Karpas-422 (cell line): Measurements from ENCODE around the gene KAZN. TPM values are rescaled to one million over a fixed set of nuclear protein-coding genes. Genes with fewer than 3 reads are reported as not detected.

Experiments
- DNase-seq: peaks from one replicate; pipeline ENCODE4 v3.0.0-alpha.2; 2015
- H2AFZ ChIP-seq: fragments of 200-600 bp; sonication (generic); 2 replicates; pipeline ENCODE4 v1.6.1; 2014; ENCODE audit warnings: antibody characterized with exemption, low read length, mixed read lengths
- H3K27ac ChIP-seq: fragments of 200-600 bp; sonication (generic); 2 replicates; pipeline ENCODE4 v1.5.1; 2014; ENCODE audit warnings: mild to moderate bottlenecking, low read length, moderate library complexity
- H3K27me3 ChIP-seq: fragments of 200-600 bp; sonication (generic); 2 replicates; pipeline ENCODE4 v1.6.1; 2014; ENCODE audit warnings: low read length, mixed read lengths
- H3K36me3 ChIP-seq: fragments of 200-600 bp; sonication (generic); 2 replicates; pipeline ENCODE4 v1.6.1; 2014; ENCODE audit warnings: low read length, mixed read lengths; ENCODE audit not compliant: insufficient read depth
- H3K4me1 ChIP-seq: fragments of 200-600 bp; sonication (generic); 2 replicates; pipeline ENCODE4 v1.6.1; 2014; ENCODE audit warnings: mild to moderate bottlenecking, low read length, mixed read lengths
- H3K4me2 ChIP-seq: fragments of 200-600 bp; sonication (generic); 2 replicates; pipeline ENCODE4 v1.6.1; 2014; ENCODE audit warnings: low read length, low read depth, mild to moderate bottlenecking; ENCODE audit not compliant: poor library complexity, severe bottlenecking
- H3K4me3 ChIP-seq: fragments of 200-600 bp; sonication (generic); 2 replicates; pipeline ENCODE4 v1.5.1; 2014; ENCODE audit warnings: mild to moderate bottlenecking, antibody characterized with exemption, low read length, mixed read lengths
- H3K79me2 ChIP-seq: fragments of 200-600 bp; sonication (generic); 2 replicates; pipeline ENCODE4 v1.6.1; 2014; ENCODE audit warnings: mild to moderate bottlenecking, low read length, mixed read lengths
- H3K9ac ChIP-seq: fragments of 200-600 bp; sonication (generic); 2 replicates; pipeline ENCODE4 v1.6.0; 2014; ENCODE audit warnings: low read length
- H3K9me2 ChIP-seq: fragments of 200-600 bp; sonication (generic), shearing (Covaris generic); replicated peaks from 2 replicates; pipeline ENCODE4 v1.6.0; 2014; ENCODE audit warnings: mild to moderate bottlenecking, low read length, moderate library complexity; ENCODE audit not compliant: insufficient read depth
- H3K9me3 ChIP-seq: fragments of 300-700, 200-600 bp; sonication (generic); 2 replicates; pipeline ENCODE4 v1.6.1; 2014; ENCODE audit warnings: low read length, mixed read lengths
- H4K20me1 ChIP-seq: fragments of 200-600 bp; sonication (generic); 2 replicates; pipeline ENCODE4 v1.6.1; 2014; ENCODE audit warnings: mild to moderate bottlenecking, antibody characterized with exemption, low read length, low read depth; ENCODE audit not compliant: insufficient read depth
- total RNA-seq: library from RNA; depleted of rRNA; stranded (reverse); fragments of >200 nt; shearing (Covaris generic); gene quantifications from 2 replicates; pipeline ENCODE4 v1.2.3, GENCODE V29; 2014; ENCODE audit warnings: low replicate concordance

Gene KAZN
- total RNA-seq, 1 experiment from 2014 or later: not detected

DNA sequence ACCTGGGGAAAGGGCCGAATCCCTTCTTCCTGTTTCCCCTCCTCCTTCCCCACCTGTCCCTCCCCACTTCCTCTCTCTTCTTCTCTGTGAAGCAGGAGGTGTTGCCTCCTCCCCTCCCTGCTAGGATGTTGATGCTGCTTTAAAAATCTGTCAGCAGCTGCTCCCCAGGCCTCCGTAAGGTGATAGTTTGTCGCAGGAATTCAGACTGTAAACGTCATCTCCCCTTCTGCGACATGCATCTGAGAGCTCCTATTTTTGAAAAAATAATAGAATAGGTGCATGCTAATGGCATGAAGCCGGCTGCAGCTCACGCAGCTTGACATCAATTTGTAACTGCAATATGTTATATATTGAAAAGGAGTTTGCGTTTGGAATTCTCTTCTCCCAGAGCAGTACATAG, 70.1 kb downstream of the KAZN start:
- Histone ChIP-seq H3K4me2 (no peak overlapping the region), H3K79me2 (no peaks in the 10 kb centered on the region), H3K27ac (no peak overlapping the region), H3K4me3 (no peak overlapping the region), H3K36me3 (no peaks in the 10 kb centered on the region), H3K9me3 (no peaks in the 10 kb centered on the region), H3K9me2 (no peaks in the 10 kb centered on the region), H2AFZ (no peak overlapping the region), H3K27me3 (no peaks in the 10 kb centered on the region), H4K20me1 (no peaks in the 10 kb centered on the region), H3K9ac (no peak overlapping the region), H3K4me1 (peaks cover 12% of the 10 kb centered on the region)
- DNase-seq: no peak

DNA sequence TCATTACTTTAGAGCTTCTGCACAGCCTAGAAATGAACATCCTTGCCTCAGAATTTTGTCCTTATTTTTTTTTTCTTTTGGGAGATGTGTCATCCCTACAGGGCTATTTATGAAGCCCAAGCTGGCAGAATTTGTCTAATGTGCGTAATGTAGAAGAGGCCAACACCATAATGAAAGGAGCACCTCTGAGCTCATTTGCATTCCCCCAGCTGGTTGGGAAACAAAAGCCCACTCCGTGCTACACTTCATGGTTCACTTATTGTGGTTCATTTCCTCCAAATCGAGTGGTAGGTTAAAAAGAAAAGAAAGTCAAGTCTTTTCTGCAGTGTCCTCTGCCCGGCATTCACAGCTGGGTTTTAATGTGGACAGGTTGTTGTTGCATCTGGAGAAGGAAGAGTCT, 73.5 kb downstream of the KAZN start:
- no peaks in the 10 kb centered on the region for H3K9me2 ChIP-seq
- H3K4me1 ChIP-seq: peaks cover 12% of the 10 kb centered on the region
- H3K9me3 ChIP-seq: no peaks in the 10 kb centered on the region; the same call in 1 of the 2 replicates
- H3K4me3 ChIP-seq: no peak overlapping the region
- no peak overlapping the region for H3K27ac ChIP-seq
- H3K36me3 ChIP-seq: no peaks in the 10 kb centered on the region
- peak; percentile 47 for DNase-seq
- H4K20me1 ChIP-seq: no peaks in the 10 kb centered on the region
- H3K9ac ChIP-seq: no peak overlapping the region
- peak overlapping the region; percentile 32 for H3K4me2 ChIP-seq
- H3K27me3 ChIP-seq: no peaks in the 10 kb centered on the region; the same call in 1 of the 2 replicates
- no peak overlapping the region for H2AFZ ChIP-seq
- H3K79me2 ChIP-seq: no peaks in the 10 kb centered on the region

DNA sequence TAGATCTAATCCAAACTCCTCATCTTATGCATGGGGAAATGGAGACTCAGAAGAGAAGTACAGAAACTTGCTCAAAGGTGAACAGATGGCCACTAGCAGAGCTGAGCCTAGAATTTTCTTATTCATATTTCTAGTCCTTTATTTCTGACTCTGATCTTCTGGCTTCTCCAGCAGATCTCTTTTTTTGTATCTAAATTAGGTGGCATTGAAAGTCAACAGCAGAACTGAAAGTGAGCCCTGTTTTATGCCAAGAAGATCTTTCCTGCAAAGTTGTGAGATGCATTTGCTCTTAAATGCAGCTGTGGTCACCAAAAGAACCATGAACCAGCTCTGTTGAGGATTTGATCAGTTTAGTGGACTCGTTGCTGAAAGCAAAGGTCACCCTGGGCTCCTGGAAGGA, 75.5 kb downstream of the KAZN start:
- no peak overlapping the region for H3K4me3 ChIP-seq
- no peak for DNase-seq
- H3K4me1 ChIP-seq: peaks cover 12% of the 10 kb centered on the region
- H4K20me1 ChIP-seq: no peaks in the 10 kb centered on the region
- no peak overlapping the region for H3K4me2 ChIP-seq
- no peaks in the 10 kb centered on the region for H3K36me3 ChIP-seq
- no peaks in the 10 kb centered on the region; the same call in 1 of the 2 replicates for H3K27me3 ChIP-seq
- H2AFZ ChIP-seq: no peak overlapping the region
- no peak overlapping the region for H3K9ac ChIP-seq
- no peaks in the 10 kb centered on the region for H3K9me2 ChIP-seq
- H3K27ac ChIP-seq: no peak overlapping the region
- H3K79me2 ChIP-seq: no peaks in the 10 kb centered on the region
- no peaks in the 10 kb centered on the region; the same call in 1 of the 2 replicates for H3K9me3 ChIP-seq

DNA sequence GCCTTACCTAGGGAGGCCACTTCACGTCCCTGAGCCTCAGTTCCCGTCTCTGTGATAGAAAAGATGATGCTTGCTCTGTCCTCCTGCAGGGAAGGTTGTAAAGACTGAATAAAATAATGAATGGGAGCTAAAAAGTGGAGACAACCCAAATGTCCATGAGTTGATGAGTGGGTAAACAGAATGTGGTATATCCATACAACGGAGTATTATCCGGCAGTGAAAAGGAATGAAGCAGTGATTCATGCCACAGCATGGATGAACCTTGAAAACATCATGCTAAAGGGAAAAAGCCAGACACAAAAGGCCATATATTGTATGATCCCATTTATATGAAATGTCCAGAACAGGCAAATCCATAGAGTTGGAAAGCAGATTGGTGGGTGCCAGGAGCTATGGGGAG, 77.9 kb downstream of the KAZN start:
- Histone ChIP-seq H3K79me2 (no peaks in the 10 kb centered on the region), H3K9me3 (no peaks in the 10 kb centered on the region; the same call in 1 of the 2 replicates), H3K27me3 (no peaks in the 10 kb centered on the region; the same call in 1 of the 2 replicates), H3K27ac (no peak overlapping the region), H3K4me2 (no peak overlapping the region), H3K36me3 (no peaks in the 10 kb centered on the region), H3K9me2 (no peaks in the 10 kb centered on the region), H3K9ac (no peak overlapping the region), H2AFZ (no peak overlapping the region), H4K20me1 (no peaks in the 10 kb centered on the region), H3K4me1 (peaks cover 12% of the 10 kb centered on the region), H3K4me3 (no peak overlapping the region)
- no peak for DNase-seq

DNA sequence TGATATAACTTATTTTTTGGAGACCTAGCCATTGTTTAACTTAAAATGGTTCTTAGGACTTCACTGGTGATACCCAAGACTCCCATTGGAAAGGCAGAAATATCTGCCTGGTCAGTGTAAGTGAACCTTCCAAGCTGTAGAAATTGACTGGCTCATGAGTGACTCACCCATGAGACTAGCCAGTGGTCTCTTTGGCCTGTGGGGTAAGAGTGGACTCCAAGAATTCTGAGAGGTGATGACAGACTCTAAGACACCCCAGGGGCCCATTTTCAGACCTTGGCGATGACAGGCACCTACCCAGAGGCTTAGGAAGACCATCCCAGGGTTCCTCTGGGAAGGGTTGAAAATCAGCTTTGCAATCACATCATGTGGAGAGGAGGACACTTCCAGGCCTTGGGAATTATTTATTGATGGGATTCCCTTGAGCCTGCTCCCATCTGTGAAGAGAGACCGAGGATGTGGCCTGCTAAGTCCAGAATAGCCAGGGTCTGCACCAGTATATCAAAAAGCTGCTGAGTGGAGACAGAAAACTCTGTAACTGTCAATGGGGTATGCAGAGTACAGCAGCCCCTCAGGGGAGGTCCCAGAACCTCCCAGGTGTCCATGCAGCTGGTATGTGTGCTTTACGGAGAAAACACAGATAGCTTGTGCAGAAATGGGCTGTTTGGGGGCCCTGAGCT, 78.9 kb downstream of the KAZN start:
- Histone ChIP-seq H4K20me1 (no peaks in the 10 kb centered on the region), H3K4me2 (no peak overlapping the region), H3K9me2 (no peaks in the 10 kb centered on the region), H3K9me3 (no peaks in the 10 kb centered on the region; the same call in 1 of the 2 replicates), H2AFZ (no peak overlapping the region), H3K27me3 (no peaks in the 10 kb centered on the region; the same call in 1 of the 2 replicates), H3K4me1 (peaks cover 2% of the 10 kb centered on the region), H3K4me3 (no peak overlapping the region), H3K36me3 (no peaks in the 10 kb centered on the region), H3K79me2 (no peaks in the 10 kb centered on the region), H3K9ac (no peak overlapping the region), H3K27ac (no peak overlapping the region)
- DNase-seq: no peak

DNA sequence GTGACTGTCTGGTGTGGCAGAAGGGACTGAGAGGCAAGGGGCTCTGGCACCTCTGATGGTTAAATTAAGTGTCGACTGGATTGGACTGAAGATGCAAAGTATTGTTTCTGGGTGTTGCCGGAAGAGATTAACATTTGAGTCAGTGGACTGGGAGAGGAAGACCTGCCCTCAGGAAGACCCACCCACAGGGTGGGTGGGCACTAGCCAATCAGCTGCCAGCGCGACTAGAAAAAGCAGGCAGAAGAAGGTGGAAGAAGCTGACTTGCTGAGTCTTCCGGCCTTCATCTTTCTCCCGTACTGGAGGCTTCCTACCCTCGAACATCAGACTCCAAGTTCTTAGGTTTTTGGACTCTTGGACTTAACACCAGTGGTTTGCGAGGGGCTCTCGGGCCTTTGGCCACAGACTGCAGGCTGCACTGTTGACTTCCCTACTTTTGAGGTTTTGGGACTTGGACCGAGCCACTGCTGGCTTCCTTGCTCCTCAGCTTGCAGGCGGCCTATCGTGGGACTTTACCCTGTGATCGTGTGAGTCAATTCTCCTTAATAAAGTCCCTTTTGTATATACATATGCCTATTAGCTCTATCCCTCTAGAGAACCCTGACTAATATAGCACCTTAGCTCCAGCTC, 79.6 kb downstream of the KAZN start:
- DNase-seq: no peak
- Histone ChIP-seq H3K9me3 (no peaks in the 10 kb centered on the region; the same call in 1 of the 2 replicates), H4K20me1 (no peaks in the 10 kb centered on the region), H3K27me3 (no peaks in the 10 kb centered on the region; the same call in 1 of the 2 replicates), H3K4me3 (no peak overlapping the region), H3K36me3 (no peaks in the 10 kb centered on the region), H3K9me2 (no peaks in the 10 kb centered on the region), H3K79me2 (no peaks in the 10 kb centered on the region), H3K4me2 (no peak overlapping the region), H3K27ac (no peak overlapping the region), H3K4me1 (no peaks in the 10 kb centered on the region), H2AFZ (no peak overlapping the region), H3K9ac (no peak overlapping the region)

DNA sequence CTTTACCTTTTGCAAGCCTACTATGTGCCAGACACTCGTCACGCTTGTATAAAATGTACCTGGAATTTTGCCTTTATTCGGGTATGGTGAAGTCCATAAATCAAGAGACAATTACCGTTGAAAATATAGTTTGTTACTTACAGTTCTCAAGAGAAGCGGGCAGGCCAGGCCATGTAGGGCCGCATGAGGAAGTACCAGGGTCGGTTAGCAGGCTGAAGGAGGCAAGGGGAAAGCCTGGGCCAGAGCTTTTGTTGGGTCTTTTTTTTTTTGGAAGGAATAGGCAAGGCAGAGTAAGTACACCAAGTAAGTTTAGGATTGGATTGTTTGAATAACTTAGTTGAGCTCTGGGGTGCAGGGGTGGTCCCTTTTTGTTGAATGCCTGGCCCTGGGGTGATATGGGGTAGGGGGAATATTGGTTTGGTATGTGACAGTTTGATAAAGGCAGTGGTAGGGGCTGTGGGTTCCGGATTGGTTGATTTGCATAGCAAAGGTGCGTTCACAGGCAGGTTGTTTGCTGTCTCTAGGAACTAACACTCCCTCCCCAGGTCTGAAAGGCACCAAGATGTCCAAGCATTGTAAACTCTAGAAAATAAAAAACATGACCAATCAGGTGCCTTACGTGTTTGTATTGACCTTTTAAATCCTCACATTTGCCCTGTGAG, 80.7 kb downstream of the KAZN start:
- no peak for DNase-seq
- Histone ChIP-seq H3K36me3 (no peaks in the 10 kb centered on the region), H4K20me1 (no peaks in the 10 kb centered on the region), H2AFZ (no peak overlapping the region), H3K27ac (no peak overlapping the region), H3K9me2 (no peaks in the 10 kb centered on the region), H3K4me2 (no peak overlapping the region), H3K9me3 (no peaks in the 10 kb centered on the region; the same call in 1 of the 2 replicates), H3K27me3 (no peaks in the 10 kb centered on the region; the same call in 1 of the 2 replicates), H3K9ac (no peak overlapping the region), H3K79me2 (no peaks in the 10 kb centered on the region), H3K4me1 (no peaks in the 10 kb centered on the region), H3K4me3 (no peak overlapping the region)

DNA sequence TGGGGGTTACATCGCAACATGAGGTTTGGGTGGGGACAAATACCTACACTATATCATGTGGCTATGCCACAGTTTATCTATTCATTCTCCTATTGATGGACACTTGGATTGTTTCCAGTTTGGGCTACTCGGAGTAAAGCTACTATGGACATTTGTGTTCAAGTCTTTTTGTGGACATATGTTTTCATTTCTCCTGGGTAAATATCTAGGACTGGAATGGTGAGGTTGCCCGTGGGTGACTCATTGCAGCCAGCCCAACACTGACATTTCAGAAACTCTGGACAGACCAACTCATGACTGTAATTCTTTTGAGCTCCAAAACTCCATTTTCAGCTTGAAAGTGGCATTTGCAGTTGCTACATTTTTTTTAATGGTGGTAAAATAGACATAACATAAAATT, 82.7 kb downstream of the KAZN start:
- no peak for DNase-seq
- Histone ChIP-seq H3K4me1 (no peaks in the 10 kb centered on the region), H3K9me3 (no peaks in the 10 kb centered on the region; the same call in 1 of the 2 replicates), H3K9ac (no peak overlapping the region), H3K27me3 (no peaks in the 10 kb centered on the region; the same call in 1 of the 2 replicates), H3K4me3 (no peak overlapping the region), H3K79me2 (no peaks in the 10 kb centered on the region), H3K27ac (no peak overlapping the region), H3K4me2 (no peak overlapping the region), H4K20me1 (no peaks in the 10 kb centered on the region), H3K9me2 (no peaks in the 10 kb centered on the region), H2AFZ (no peak overlapping the region), H3K36me3 (no peaks in the 10 kb centered on the region)
